K562 (cell line): ENCODE results near the gene PCBP3. TPM values are rescaled to one million over a fixed set of nuclear protein-coding genes. Genes with fewer than 3 reads are reported as not detected.

Experiments used
- ATAC-seq: fragments of 200-7000 bp; cut with Tn5 transposase; 3 replicates; pipeline ENCODE4 v1.9.1; 2020; ENCODE audit warnings: moderate library complexity
- BruUV-seq: library from RNA; stranded (reverse); fragments of 400-500 nt; replicated peaks from 2 replicates; lab custom pipeline; 2021; lab: Mats Ljungman, UMichigan
- CTCF ChIA-PET: fragments of 300-600 bp; formaldehyde crosslinking; extraction: SDS; loops from one replicate; lab custom pipeline; 2021; ENCODE audit warnings: low intra/inter-chr PET ratio; lab: Yijun Ruan, JAX
- POLR2A ChIA-PET: fragments of 300-600, 350-650 bp; sonication (Branson Sonifier 250); formaldehyde crosslinking; extraction: SDS; loops from one replicate; lab custom pipeline; 2021; ENCODE audit warnings: antibody characterized with exemption, inconsistent platforms; lab: Yijun Ruan, JAX
- DNase-seq, 4 experiments: peaks; one replicate each; pipeline versions ENCODE4 v3.0.0 to v3.0.0-alpha.2; 2011 to 2018; ENCODE audit warnings: low spot score in 3 of 4, mixed read lengths in 3 of 4; ENCODE audit errors: extremely low read depth in 1 of 4
- FAIRE-seq: peaks from 2 replicates; lab custom pipeline; 2011; peaks lifted over from hg19 to GRCh38; lab: Jason Lieb, UNC
- H2AFZ ChIP-seq: 2 replicates; pipeline ENCODE4 v1.6.0; 2011; ENCODE audit warnings: low read depth, low read length, control low read depth, inconsistent platforms
- H3K27ac ChIP-seq: fragments of 200-600 bp; 3 replicates; pipeline ENCODE4 v1.8.0; 2011; ENCODE audit warnings: low read depth, mild to moderate bottlenecking, control low read depth, inconsistent platforms, low read length, moderate library complexity, mixed read lengths; ENCODE audit errors: extremely low read depth
- H3K27me3 ChIP-seq, 2 experiments: fragments of 300-600 bp in 1 of 2; 2 replicates in 1 of 2; 3 replicates in 1 of 2; pipeline versions ENCODE4 v1.6.0 to v1.8.0; 2011; ENCODE audit warnings: inconsistent platforms in 2 of 2, low read length in 2 of 2, mild to moderate bottlenecking in 1 of 2, mixed read lengths in 1 of 2, moderate library complexity in 1 of 2; ENCODE audit not compliant: control insufficient read depth in 2 of 2, insufficient read depth in 2 of 2
- H3K36me3 ChIP-seq: fragments of 300-600 bp; 3 replicates; pipeline ENCODE4 v1.8.0; 2011; ENCODE audit warnings: mild to moderate bottlenecking, low read length, inconsistent platforms; ENCODE audit not compliant: control insufficient read depth, insufficient read depth
- H3K4me1 ChIP-seq, 2 experiments: fragments of 200-600 bp in 1 of 2; replicated peaks in 1 of 2; 2 replicates in 1 of 2; 3 replicates in 1 of 2; pipeline versions ENCODE4 v1.5.1 to v1.8.0; 2011; ENCODE audit warnings: inconsistent platforms in 2 of 2, low read length in 2 of 2, mild to moderate bottlenecking in 1 of 2, mixed read lengths in 1 of 2, moderate library complexity in 1 of 2; ENCODE audit not compliant: control insufficient read depth in 2 of 2, insufficient read depth in 2 of 2
- H3K4me2 ChIP-seq: 2 replicates; pipeline ENCODE4 v1.6.1; 2011; ENCODE audit warnings: low read length, control low read depth, inconsistent platforms, mixed read lengths; ENCODE audit not compliant: insufficient read depth
- H3K4me3 ChIP-seq: fragments of 200-600 bp; sonication (generic), shearing (Covaris generic); 2 replicates; pipeline ENCODE4 v1.5.1; 2016; ENCODE audit warnings: control low read depth, inconsistent platforms
- H3K79me2 ChIP-seq: fragments of 200-600 bp; 3 replicates; pipeline ENCODE4 v1.8.0; 2011; ENCODE audit warnings: low read length, inconsistent platforms; ENCODE audit not compliant: control insufficient read depth, insufficient read depth
- H3K9ac ChIP-seq, 2 experiments: 2 replicates each; pipeline versions ENCODE4 v1.6.0 to v1.6.1; 2011; ENCODE audit warnings: low read depth in 2 of 2, low read length in 2 of 2, control low read depth in 1 of 2, inconsistent platforms in 1 of 2, mild to moderate bottlenecking in 1 of 2, mixed read lengths in 1 of 2; ENCODE audit not compliant: insufficient read depth in 1 of 2
- H3K9me1 ChIP-seq: one replicate; pipeline ENCODE4 v1.6.0; 2011; ENCODE audit warnings: inconsistent platforms, mild to moderate bottlenecking, low read length, moderate library complexity; ENCODE audit not compliant: control insufficient read depth, insufficient read depth
- H3K9me3 ChIP-seq: replicated peaks from 2 replicates; pipeline ENCODE4 v1.5.1; 2011; ENCODE audit warnings: low read depth, low read length, inconsistent platforms; ENCODE audit not compliant: control insufficient read depth, insufficient read depth
- H4K20me1 ChIP-seq: replicated peaks from 2 replicates; pipeline ENCODE4 v1.6.1; 2011; ENCODE audit warnings: low read length, inconsistent platforms, mixed read lengths; ENCODE audit not compliant: control insufficient read depth, insufficient read depth
- BMI1 ChIP-seq: fragments of 150-350 bp; IDR thresholded peaks from 2 replicates; pipeline ENCODE4 v1.6.1; 2014; ENCODE audit warnings: low read length
- EP300 ChIP-seq: IDR thresholded peaks from 2 replicates; pipeline ENCODE4 v1.6.1; 2012; ENCODE audit warnings: low read length, improper control_type of control experiment
- FIP1L1 ChIP-seq: fragments of 200-400 bp; formaldehyde crosslinking; IDR thresholded peaks from 2 replicates; pipeline ENCODE4 v1.6.1; 2018; ENCODE audit warnings: mild to moderate bottlenecking, low read depth, low read length; ENCODE audit not compliant: poor library complexity, severe bottlenecking
- MEF2A ChIP-seq: IDR thresholded peaks from 2 replicates; pipeline ENCODE4 v1.6.1; 2011; ENCODE audit warnings: low read depth, mild to moderate bottlenecking, low read length, moderate library complexity; ENCODE audit not compliant: control insufficient read depth
- NR2F6 ChIP-seq: fragments of 450-650 bp; formaldehyde crosslinking; IDR thresholded peaks from 2 replicates; pipeline ENCODE4 v1.4.0; 2020; ENCODE audit warnings: mild to moderate bottlenecking
- PML ChIP-seq: IDR thresholded peaks from 2 replicates; pipeline ENCODE4 v1.6.1; 2012; ENCODE audit warnings: low read length, inconsistent platforms
- ZNF316 ChIP-seq: fragments of 450-650 bp; IDR thresholded peaks from 2 replicates; pipeline ENCODE4 v1.6.1; 2016
- ZNF384 ChIP-seq: IDR thresholded peaks from 2 replicates; pipeline ENCODE4 v1.6.1; 2012; ENCODE audit warnings: low read depth, low read length, improper control_type of control experiment
- ZNF407 ChIP-seq: fragments of 450-650 bp; IDR thresholded peaks from 2 replicates; pipeline ENCODE4 v1.6.1; 2016; ENCODE audit warnings: low read depth
- ZSCAN29 ChIP-seq: fragments of 450-650 bp; IDR thresholded peaks from 2 replicates; pipeline ENCODE4 v1.6.1; 2017
- WGBS: fragments of 100-300 bp; shearing (Covaris generic); methylation state at CpG from one replicate; pipeline ENCODE4 v1.1.6; 2016; ENCODE audit warnings: low coverage, mixed read lengths; ENCODE audit not compliant: insufficient coverage; ENCODE audit errors: missing lambda C conversion rate; 5-methylcytosine and 5-hydroxymethylcytosine counted together
- in situ Hi-C: fragments of 300-500 bp; cut with MboI; formaldehyde crosslinking; loops from 4 replicates; pipeline ENCODE4 v1.15.0; 2018; ENCODE audit warnings: inconsistent platforms, mixed read lengths
- intact Hi-C: fragments of 100-400 bp; cut with micrococcal nuclease; formaldehyde crosslinking; loops from 2 replicates; pipeline ENCODE4 v1.14.2; 2022
- polyA plus RNA-seq, 8 experiments: library from polyadenylated mRNA; depleted of rRNA in 4 of 8; stranded (reverse) in 5 of 8; unstranded in 3 of 8; fragments of >200 nt; fragmentation: Nextera tagmentation in 2 of 8; fragmentation: Illumina TruSeq in 1 of 8; extraction: Ambion mirVana in 2 of 8; extraction: Trizol in 1 of 8; gene quantifications; 2 replicates each; pipeline versions ENCODE4 v1.2.1 to v1.2.3, GENCODE V29; 2011 to 2014; ENCODE audit warnings: inconsistent platforms in 1 of 8, missing spikeins in 1 of 8
- total RNA-seq, 7 experiments: library from RNA; depleted of rRNA in 6 of 7; stranded (reverse); fragments of >200 nt in 6 of 7; fragmentation: Illumina TruSeq in 2 of 7; extraction: Trizol in 2 of 7; gene quantifications; 2 replicates each; pipeline versions ENCODE4 v1.2.1 to v1.2.3, GENCODE V29; 2011 to 2021; ENCODE audit warnings: low replicate concordance in 1 of 7
- TF ChIP-seq, protein P1 (sequence below), 2 experiments: fragments of 150-350 bp in 1 of 2; IDR thresholded peaks; 2 replicates each; pipeline ENCODE4 v1.6.1; 2012 to 2016; ENCODE audit warnings: low read depth in 2 of 2, low read length in 2 of 2, mild to moderate bottlenecking in 1 of 2, moderate library complexity in 1 of 2

PCBP3 gene
- total and polyA plus RNA-seq, 9 of the 15 experiments (the other 6 are each of a cell fraction or from before 2014, with no cell fraction given), result 0.18 TPM; not detected in 8

DNA sequence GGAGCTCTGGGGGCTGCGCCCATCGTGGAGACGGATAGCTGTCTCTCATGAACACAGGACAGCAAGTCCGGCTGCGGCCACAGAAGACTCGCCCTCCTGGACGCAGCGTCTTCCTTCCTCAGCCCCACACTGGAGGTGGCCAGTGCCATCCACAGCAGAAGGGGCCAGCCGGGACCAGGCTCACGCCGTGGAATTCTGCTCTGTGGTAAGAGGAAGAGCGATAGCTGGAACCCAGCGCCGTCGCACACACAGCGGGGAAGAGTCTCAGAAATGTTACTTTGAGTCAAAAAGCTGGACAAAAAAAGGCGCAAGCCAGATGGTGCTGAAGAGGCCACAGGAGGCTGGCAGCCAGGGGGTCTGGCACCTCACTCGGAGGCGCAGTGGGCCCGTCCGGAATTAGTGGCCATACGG, 224.2 kb downstream of the PCBP3 start:
- Histone ChIP-seq H3K9me1 (no peaks in the 10 kb centered on the region), H3K9ac (no peak overlapping the region), H3K36me3 (no peaks in the 10 kb centered on the region), H3K79me2 (no peaks in the 10 kb centered on the region), H3K4me2 (no peak overlapping the region), H2AFZ (no peak overlapping the region), H3K9me3 (no peaks in the 10 kb centered on the region), H3K4me3 (no peak overlapping the region), H3K4me1 (peaks cover 0 to 8% of the 10 kb centered on the region in 2 experiments; a peak in 1 of 5 replicates), H4K20me1 (peaks cover 23% of the 10 kb centered on the region), H3K27ac (no peak overlapping the region), H3K27me3 (peaks cover 62 to 89% of the 10 kb centered on the region in 2 experiments)
- ChIA-PET POLR2A (no interaction called here), CTCF (no interaction called here)
- no peak for ATAC-seq
- in situ Hi-C loops, result no loop called here
- 1% methylated on average over 22 of the region's 22 CpGs for WGBS
- intact Hi-C loops, result no loop called here
- BruUV-seq, result no TSS peak
- FAIRE-seq, result no peak
- DNase-seq, result no peak
- no peak for TF ChIP-seq ZNF407
- TF ChIP-seq EP300, result no peak
- no peak for TF ChIP-seq MEF2A
- TF ChIP-seq NR2F6 (CRISPR knock-in tag), result no peak
- TF ChIP-seq BMI1, result no peak
- TF ChIP-seq, protein P1, sequence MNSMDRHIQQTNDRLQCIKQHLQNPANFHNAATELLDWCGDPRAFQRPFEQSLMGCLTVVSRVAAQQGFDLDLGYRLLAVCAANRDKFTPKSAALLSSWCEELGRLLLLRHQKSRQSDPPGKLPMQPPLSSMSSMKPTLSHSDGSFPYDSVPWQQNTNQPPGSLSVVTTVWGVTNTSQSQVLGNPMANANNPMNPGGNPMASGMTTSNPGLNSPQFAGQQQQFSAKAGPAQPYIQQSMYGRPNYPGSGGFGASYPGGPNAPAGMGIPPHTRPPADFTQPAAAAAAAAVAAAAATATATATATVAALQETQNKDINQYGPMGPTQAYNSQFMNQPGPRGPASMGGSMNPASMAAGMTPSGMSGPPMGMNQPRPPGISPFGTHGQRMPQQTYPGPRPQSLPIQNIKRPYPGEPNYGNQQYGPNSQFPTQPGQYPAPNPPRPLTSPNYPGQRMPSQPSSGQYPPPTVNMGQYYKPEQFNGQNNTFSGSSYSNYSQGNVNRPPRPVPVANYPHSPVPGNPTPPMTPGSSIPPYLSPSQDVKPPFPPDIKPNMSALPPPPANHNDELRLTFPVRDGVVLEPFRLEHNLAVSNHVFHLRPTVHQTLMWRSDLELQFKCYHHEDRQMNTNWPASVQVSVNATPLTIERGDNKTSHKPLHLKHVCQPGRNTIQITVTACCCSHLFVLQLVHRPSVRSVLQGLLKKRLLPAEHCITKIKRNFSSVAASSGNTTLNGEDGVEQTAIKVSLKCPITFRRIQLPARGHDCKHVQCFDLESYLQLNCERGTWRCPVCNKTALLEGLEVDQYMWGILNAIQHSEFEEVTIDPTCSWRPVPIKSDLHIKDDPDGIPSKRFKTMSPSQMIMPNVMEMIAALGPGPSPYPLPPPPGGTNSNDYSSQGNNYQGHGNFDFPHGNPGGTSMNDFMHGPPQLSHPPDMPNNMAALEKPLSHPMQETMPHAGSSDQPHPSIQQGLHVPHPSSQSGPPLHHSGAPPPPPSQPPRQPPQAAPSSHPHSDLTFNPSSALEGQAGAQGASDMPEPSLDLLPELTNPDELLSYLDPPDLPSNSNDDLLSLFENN (IDR thresholded peaks at IDR 0.05; ENCODE audit: low read depth in 2 of 2, low read length in 2 of 2), result no peak
- no peak for TF ChIP-seq PML
- no peak for TF ChIP-seq FIP1L1
- no peak for TF ChIP-seq ZSCAN29
- no peak for TF ChIP-seq ZNF316
- no peak for TF ChIP-seq ZNF384
